GM19035 (cell line): Measurements from ENCODE around the gene SLC26A8.

ENCODE experiments used
- ATAC-seq: cut with Tn5 transposase; IDR thresholded peaks from one replicate; pipeline ENCODE4 v1.9.1; 2021; ENCODE audit not compliant: unreplicated experiment

The SLC26A8 gene, protein sequence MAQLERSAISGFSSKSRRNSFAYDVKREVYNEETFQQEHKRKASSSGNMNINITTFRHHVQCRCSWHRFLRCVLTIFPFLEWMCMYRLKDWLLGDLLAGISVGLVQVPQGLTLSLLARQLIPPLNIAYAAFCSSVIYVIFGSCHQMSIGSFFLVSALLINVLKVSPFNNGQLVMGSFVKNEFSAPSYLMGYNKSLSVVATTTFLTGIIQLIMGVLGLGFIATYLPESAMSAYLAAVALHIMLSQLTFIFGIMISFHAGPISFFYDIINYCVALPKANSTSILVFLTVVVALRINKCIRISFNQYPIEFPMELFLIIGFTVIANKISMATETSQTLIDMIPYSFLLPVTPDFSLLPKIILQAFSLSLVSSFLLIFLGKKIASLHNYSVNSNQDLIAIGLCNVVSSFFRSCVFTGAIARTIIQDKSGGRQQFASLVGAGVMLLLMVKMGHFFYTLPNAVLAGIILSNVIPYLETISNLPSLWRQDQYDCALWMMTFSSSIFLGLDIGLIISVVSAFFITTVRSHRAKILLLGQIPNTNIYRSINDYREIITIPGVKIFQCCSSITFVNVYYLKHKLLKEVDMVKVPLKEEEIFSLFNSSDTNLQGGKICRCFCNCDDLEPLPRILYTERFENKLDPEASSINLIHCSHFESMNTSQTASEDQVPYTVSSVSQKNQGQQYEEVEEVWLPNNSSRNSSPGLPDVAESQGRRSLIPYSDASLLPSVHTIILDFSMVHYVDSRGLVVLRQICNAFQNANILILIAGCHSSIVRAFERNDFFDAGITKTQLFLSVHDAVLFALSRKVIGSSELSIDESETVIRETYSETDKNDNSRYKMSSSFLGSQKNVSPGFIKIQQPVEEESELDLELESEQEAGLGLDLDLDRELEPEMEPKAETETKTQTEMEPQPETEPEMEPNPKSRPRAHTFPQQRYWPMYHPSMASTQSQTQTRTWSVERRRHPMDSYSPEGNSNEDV

DNA sequence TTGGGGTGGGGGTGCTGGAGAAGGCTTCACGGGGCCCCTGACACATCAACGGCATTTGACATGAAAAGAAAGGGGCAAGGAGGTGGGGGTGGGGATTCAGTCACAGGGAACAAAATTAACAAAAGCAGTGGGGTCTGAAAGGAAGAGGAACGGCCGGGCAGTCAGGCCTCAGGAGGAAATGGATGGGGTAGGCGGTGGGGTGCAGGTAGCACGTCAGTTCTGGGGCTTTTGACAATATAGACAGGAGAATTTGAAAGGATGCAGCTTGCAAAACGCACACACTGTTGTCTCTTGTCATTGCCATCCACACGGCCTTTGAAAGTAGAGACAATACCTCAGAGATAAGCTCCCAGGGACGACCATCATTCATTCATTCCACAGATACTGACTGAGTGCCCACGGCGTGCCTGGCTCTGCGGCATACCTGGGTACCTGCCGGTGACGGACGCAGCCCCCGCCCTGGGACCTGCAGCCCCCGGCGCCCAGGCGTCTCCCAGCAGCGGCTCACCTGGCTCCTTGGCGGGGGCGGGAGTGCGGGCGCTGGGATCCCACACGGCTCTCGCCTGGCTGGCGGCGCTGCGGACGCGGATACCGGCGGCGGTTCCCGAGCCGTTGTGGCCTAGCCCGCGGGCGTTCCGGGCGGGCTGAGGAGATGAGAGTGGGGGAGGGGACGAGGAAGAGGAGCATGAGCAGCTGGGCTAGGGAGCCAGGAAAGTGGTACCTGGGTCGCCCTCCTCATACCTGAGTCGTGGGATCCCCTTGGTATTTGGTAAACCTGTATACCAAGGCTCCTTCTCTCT lies at the start of gene SLC26A8:
Gene SLC26A8, minus strand, starts transcription at position 646 of the 800 bp plus-strand sequence. CDS start 4,934 bp downstream, outside the sequence.
- ATAC-seq, result no peak

DNA sequence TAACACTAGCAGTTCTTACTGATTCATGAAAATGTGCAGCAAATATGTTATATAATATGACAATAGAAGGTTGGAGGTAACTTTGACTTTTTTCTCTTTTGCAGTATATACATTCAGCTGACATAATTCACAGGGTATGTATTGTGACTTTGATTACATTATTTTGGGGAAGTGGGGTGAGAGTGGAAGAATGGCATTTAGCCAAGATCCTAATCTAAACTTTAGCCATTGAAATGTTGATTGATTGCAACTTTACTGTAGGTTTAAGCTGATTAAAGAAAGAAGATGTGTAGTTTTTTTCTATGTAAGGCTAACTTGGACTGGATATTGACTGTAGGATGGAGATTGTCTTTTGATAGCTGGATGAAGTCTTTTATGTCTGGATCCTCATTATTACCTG lies 49.1 kb upstream of the SLC26A8 start:
- no peak for ATAC-seq

DNA sequence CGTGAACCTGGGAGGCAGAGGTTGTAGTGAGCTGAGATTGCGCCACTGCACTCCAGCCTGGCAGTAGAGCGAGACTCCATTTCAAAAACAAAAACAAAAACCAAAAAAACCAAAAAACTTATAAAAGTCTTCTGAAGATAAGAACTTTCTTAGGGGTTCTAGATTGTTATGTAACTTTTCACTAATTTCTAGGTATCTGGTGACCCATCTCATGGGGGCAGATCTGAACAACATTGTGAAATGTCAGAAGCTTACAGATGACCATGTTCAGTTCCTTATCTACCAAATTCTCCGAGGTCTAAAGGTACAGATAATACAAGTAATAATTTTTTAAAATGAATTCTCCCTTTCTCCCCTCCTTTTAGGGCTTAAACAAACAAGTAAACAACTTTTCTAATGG lies 48.2 kb upstream of the SLC26A8 start:
- no peak for ATAC-seq

DNA sequence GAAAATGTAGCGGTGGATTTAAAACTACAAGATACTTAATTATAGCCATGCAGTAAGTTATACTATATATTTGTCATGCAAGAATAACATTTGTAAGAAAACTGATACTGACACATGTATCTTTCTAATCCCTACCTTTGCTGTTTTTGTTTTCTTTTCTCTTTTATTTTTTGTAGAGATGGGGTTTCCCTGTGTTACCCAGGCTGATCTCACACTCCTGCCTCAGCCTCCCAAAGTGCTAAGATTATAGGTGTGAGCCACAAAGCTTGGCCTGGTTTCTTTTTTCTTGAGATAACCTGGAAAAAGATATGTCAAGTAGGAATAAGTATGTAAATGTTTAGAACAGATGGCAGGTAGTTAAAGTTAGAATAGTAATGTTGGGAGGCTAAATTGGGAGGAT lies 47.3 kb upstream of the SLC26A8 start:
- no peak for ATAC-seq

DNA sequence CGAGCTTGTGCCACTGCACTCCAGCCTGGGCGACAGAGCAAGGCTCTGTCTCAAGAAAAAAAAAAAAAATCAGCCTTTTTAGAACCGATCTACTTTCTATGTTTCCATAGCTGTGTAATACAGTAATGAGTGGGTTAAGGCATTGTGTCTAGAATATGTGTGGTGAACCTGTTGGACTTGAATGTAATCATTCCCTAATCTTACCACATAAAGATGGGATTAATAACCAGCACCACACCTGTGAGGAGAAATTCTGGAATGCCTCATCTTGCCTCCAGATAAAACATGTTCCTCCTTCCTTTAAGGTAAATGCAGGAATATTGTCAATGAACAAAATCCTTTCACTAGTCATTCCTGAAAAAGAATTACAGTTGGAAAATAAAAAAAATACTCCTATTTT lies 46.8 kb upstream of the SLC26A8 start:
- ATAC-seq, result no peak

DNA sequence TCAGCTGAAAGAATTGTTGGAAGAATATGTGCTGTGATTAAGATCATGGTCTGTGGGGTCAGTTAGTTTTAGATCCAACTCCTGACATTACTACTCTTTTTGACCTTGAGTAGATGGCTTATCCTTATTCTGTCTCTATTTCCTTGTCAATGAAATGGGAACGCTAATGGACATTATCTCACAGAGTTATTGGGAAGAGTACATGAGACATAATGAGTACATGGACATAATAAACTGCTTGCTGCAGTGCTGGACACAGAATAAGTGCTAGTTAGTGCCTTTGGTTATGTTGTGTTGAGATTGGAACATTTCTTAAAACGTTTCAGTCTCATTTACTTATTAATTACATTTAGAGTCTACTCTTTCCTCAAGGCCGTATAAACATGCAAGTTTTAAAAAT lies 45.8 kb upstream of the SLC26A8 start:
- ATAC-seq, result no peak

DNA sequence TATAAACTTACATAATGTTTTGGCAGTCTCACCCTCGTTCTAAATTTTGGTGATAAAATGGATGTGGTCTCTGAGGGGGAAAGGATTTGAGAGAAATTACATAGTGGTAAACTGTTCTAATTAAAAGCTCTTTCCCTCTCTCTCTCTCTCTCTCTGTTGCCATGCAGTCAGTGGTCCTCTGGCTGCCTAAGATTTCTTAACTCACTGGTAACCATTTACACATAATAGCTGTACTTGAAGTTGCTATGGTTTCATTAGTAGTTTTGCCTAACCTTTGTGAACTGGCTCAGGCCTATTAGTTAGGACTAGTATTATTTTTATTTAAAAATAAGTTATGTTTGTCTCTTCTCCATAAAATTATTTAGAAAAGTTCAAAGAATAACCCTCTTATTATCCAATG lies 45.1 kb upstream of the SLC26A8 start:
- ATAC-seq, result no peak

DNA sequence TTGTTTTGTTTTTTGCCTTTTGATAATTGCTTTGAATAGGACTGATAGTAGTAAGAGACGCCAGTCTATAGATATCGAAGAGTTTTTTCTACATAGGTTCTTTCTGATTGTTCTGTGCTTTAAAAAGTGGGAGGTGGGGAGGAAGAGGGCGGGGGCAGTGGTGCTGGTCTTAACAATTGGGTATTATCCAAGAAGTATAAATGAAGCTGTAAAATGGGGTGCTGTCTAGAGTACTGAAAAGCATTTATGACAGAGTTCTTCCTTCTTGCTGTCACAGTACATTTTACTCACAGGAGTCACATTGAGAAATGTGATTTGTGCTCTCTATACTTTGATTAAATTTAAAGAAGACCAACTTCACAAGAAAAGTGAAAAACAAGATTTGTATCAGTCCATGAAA lies 44.1 kb upstream of the SLC26A8 start:
- ATAC-seq, result no peak

DNA sequence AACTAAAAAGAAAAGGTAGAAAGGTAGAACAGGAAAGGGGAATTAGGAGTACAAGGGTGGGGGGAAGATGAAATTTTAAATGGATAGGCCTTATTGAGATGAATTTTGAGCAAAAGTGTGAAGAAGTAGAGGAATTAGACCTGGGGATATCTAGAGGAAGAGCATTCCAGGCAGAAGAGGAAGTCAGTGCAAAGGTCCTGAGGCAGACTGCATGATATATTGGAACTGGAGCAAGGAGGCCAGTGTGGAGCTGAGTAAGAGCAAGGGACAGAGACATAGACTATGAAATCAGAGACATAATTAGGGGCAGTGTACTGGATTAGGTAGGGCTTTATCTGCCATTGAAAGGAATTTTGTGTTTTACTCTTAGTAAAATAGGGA lies 43.6 kb upstream of the SLC26A8 start:
- no peak for ATAC-seq

DNA sequence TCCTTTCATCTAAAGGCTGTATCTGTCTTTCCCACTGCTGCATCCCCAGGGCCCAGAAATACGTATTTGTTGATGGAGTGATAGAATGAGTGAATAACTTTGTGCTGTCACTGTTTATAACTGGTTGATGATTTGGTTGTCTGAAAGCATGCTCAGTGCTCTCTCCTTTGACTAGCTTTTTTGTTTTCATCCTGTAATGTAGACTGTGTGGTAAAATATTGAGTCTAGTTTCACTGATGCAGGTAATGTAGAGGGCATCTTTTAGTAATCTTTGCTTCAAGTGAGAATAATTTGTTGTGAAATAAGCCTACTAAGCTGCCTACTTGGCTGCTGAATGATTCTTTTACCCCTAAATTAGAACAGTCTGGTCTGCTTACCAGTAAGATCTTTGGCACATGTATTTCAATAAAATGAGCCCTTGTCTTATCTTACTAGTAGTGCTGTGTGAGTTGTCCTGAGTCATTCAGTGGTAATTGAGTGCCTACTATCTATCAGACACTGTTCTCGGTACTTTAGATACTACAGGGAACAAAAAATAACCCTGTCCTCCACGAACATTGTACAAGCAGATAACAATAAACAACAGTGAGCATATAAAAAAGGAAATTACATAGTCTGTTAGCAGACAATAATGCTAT lies 43.1 kb upstream of the SLC26A8 start:
- ATAC-seq, result no peak

DNA sequence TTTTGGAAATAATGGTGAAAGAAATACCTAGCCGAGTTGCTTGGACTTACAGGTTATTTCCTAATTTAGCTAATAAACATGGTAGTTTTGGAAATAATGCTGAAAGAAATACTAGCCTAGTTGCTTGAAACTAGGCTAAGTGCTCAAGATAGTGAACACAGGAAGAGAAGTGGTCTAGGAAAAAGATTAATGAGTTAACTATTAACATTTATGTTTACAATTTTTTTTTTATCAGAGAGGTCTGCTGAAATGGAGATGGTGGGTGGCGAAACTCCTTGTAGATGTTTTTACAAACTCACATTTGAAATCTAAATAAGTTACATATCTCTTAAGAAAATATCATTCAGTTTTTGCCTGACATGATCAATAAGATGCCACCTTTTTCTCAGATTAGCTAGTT lies 42.4 kb upstream of the SLC26A8 start:
- no peak for ATAC-seq

DNA sequence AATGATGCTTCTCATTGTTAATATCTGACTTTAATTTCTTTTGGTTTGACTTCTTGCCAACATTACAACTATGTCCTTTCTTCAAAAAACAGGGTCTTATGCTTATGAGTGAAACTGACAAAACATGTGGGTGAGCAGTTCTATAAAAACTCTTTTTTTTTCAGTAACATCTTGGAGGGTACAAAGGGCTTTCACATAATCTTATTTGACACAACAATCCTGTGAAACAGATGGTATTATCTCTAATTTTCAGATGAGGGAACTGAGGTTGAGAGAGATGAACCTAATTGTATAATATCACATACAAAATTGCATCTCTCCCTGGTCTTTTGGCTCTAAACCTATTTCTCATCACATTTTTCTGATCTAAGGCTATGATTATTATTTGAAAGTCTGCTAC lies 41.5 kb upstream of the SLC26A8 start:
- no peak for ATAC-seq

DNA sequence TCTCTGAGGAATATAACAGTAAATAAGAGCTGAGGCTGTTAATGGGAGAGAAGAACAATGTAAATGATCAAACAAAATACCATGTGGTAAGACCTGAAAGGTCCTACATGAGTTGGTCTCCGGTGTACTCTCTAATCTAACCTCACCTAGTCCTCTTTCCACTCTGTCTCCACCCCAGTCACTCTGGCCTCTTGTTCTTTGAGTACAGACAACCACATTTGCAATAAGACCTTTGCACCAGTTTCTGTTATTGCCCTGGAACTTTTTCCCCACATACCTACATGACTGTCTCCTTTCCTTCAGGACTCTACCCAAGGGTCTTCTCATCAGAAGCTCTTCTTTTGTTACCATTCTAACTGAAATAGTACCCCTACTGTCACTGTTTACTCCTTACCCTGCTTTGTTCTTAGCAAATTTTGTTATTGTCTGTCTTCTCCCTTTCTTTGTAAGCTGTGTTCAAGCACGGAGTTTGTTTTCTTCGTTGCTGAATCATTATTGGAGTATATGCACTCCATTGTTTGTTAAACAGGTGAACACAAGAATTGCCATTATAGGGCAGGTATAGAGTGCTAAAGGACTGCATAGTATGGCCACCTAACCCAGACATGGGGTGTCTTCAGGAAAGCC lies 40.4 kb upstream of the SLC26A8 start:
- ATAC-seq, result no peak

DNA sequence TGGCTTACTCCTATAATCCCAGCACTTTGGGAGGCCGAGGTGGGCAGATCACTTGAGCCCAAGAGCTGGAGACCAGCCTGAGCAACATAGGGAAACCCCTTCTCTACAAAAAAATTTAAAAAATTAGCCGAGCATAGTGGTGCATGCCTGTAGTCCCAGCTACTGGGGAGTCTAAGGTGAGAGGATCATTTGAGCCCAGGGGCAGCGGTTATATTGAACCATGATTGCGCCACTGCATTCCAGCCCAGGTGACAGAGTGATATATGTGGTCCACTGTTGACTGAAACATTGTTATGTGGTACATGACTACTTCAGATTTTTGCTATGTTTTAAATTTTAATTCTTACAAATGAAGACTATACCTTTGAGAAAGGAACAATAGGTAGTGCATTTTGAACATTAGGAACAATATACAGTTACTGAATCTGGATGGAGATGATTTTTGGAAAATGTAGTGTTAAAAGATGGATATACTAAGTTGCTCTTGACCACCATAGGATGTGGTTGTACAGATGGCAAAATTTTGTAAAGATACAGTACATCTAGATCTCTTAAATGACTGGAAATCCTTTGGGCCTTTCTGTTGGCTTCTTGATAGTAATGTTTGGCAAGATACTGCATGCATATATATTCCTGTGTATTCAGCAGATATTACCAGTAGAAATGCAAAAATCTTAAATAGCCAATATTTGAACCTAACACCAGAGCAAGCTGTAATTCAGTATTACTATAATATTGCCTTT lies 39.0 kb upstream of the SLC26A8 start:
- no peak for ATAC-seq

DNA sequence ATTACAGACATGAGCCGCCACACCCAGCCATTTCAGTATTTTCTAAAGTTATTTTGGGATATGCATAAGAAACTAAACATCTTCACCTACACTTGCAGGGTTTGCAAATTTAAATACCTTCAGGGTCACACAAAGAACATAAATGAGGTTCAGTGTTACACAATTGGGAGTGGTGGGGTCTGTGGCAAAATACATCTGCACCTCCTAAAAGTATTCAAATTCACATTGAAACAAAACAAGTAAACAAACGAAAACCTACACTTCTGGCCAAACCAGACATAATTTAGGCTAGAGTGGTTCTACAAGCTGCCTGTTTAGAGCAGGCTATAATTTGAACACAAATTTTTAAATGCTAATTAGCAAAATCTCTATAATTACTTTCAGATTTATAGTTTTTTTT lies 37.8 kb upstream of the SLC26A8 start:
- ATAC-seq, result no peak

DNA sequence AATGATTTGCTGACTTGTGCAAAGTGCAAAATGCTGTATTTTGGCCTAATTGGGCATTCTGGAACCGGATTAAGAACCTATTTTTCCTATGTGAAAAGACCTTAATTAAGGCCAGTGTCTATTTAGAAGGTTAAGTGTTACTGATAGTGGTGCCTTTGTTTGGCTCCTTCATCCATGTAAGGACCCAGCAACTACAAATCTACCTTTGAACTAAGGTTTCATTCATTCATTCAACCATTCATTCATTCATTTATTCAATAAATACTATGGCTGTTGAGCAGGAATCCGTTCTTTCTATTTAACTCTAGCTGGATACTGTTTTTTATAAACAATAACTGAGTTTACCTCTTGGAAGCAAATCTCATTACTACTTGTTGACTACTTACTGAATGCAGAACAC lies 36.8 kb upstream of the SLC26A8 start:
- no peak for ATAC-seq

DNA sequence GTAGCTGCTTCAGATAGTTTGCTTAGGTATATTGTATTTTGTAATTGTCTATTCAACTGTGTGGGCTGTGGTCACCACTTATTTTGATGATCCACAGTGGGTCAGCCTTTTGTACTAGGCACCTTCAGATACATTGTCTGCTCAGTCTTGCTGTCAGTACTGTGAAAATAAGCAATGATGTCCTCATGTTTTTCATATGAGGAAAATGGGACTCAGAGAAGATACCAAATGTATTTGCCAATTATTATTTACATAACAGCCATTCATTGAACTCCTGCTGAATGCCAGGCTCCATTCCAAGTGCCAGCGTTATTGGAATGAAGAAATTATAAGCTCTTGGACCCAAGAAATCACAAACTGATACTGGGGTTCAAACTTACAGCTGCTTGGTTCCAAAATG lies 31.7 kb upstream of the SLC26A8 start:
- ATAC-seq, result no peak

DNA sequence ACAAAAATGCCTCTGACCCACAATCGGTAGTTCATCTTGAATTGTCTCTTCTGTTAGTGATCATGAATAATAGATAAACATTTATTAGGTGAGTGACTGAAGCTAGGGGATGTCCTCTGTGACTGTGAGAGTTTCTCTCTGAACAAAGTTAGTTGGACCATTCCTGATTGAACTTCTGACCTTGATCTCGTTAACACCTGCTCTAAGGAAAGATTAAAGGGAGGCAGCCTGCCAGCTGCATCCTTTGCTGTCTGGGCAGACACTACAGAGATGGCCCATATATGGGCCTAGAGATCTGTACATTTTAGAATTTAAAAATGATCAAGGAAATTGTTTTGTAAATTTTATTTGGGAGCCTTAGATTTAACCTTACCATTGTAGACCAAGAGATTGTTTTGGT lies 30.5 kb upstream of the SLC26A8 start:
- no peak for ATAC-seq

DNA sequence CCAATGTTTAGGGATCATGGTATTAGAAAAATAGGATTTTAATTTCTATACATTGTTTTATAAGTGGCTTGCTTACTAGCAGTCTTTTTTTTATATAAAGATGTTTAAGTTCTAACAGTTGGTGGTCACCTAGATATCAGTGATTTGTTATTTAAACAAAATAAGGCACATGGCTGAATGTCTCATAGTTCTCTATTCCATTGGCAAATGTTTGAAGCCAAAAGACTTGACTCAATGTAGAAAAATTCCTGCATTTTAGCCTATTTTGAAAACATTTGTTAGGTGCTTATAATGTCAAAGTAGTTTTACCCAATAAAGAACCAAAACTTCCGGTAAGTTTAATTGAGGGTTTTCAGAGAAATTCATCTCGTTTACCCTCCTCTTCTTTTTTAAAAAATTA lies 30.0 kb upstream of the SLC26A8 start:
- ATAC-seq, result no peak

DNA sequence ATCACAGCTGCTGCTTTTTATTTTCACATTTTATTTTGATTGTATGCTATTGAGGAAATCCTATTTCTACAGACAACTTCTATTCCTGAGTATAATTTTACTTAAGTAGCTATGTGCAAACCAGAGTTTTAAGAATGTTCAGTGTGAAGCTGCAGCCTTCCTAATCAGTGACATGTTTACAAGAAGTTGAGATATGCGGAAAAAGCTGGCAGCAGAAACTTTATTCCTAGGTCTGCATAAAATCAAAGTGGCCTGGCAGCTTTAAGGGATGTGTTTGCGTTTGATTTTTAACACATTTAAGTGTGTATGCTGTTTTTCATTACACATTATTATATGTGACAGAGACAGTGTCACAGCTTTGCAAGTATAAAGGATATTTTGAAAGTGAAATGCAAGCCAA lies 29.4 kb upstream of the SLC26A8 start:
- no peak for ATAC-seq
